Measurements from ENCODE around the gene XPOT. TPM values are rescaled to one million over a fixed set of nuclear protein-coding genes. Genes with fewer than 3 reads are reported as not detected.

XPOT gene
- total and polyA plus RNA-seq, 2 of the 4 experiments (the other 2 are of a cell fraction), result 40.9 to 80.8 TPM

DNA sequence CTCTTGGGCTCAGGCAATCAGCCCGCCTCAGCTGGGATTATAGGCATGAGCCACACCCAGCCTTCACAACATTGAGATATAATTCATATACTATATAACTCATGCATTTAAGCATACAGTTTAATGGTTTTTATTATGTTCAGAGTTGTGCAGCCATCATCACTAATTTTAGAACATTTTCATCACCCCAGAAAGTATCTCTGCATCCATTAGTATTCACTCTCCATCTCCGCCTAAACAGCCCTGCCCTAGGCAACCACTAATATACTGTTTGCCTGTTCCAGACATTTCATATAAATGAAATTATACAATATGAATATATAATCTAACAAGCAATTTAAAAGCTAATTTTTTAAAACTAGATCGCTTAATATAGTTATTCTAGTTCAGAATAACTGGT is 82.5 kb downstream of the XPOT start:
- in situ Hi-C loops (cut with MboI; ENCODE audit: low sequenced_read_pairs) (no loop called here), dilution Hi-C loops (cut with HindIII; ENCODE audit: low sequenced_read_pairs, unreplicated experiment) (no loop called here), intact Hi-C loops (cut with micrococcal nuclease) (loop anchor here (5.0 kb wide), 1 partner anchor 59 kb away; no protein-coding TSS in a partner anchor)
- Histone ChIP-seq H3K4me1 (ENCODE audit: control insufficient read depth, insufficient read depth, low read length) (no peaks in the 10 kb centered on the region), H3K4me2 (ENCODE audit: low read depth, low read length) (no peak overlapping the region), H3K79me1 (ENCODE audit: low read depth in 1 of 2, low read length in 2 of 2) (no peaks in the 10 kb centered on the region; a peak in 1 of 4 replicates), H3K18ac (ENCODE audit: low read depth, low read length) (no peak overlapping the region), H2AK5ac (ENCODE audit: low read depth, low read length) (no peak overlapping the region), H2BK120ac (ENCODE audit: low read depth, low read length) (no peak overlapping the region), H3K56ac (ENCODE audit: extremely low read depth, insufficient read depth, low read length) (no peak overlapping the region), H3K27ac (ENCODE audit: insufficient read depth, low read length) (no peak overlapping the region), H2BK20ac (ENCODE audit: low read depth, low read length) (no peak overlapping the region), H3K14ac (replicated peaks; ENCODE audit: low read depth, low read length) (no peak overlapping the region), H4K5ac (ENCODE audit: low read depth, low read length) (no peak overlapping the region), H3K27me3 (ENCODE audit: control insufficient read depth, insufficient read depth, low read length) (no peaks in the 10 kb centered on the region), H4K20me1 (ENCODE audit: insufficient read depth, low read length) (no peaks in the 10 kb centered on the region), H2BK5ac (ENCODE audit: low read depth, low read length, poor library complexity, severe bottlenecking) (no peak overlapping the region), H4K8ac (ENCODE audit: low read depth in 2 of 2, low read length in 2 of 2) (no peak overlapping the region), H3K9me3 (ENCODE audit: control insufficient read depth, insufficient read depth, low read length) (no peaks in the 10 kb centered on the region), H3K4me3 (ENCODE audit: insufficient read depth, low read depth, low read length) (no peak overlapping the region), H4K91ac (ENCODE audit: insufficient read depth, low read depth, low read length) (no peak overlapping the region), H3K9ac (ENCODE audit: low read depth, low read length) (no peak overlapping the region), H2AK9ac (replicated peaks; ENCODE audit: low read depth, low read length, poor library complexity) (no peak overlapping the region), H3K4ac (ENCODE audit: low read depth, low read length) (no peak overlapping the region), H2BK15ac (ENCODE audit: low read depth, low read length) (no peak overlapping the region), H3K23ac (ENCODE audit: low read depth, low read length) (no peak overlapping the region), H3K36me3 (ENCODE audit: control insufficient read depth, insufficient read depth, low read length) (peaks cover 30% of the 10 kb centered on the region), H3K9me1 (ENCODE audit: insufficient read depth, low read length) (no peaks in the 10 kb centered on the region), H2AFZ (replicated peaks; ENCODE audit: low read length, poor library complexity) (no peak overlapping the region)
- POLR2A ChIA-PET (ENCODE audit: unreplicated experiment), result no interaction called here
- TF ChIP-seq NFE2L2 (IDR thresholded peaks at IDR 0.05; ENCODE audit: low read depth, low read length) (no peak), RAD21 (IDR thresholded peaks at IDR 0.05; ENCODE audit: low read length) (no peak), BHLHE40 (IDR thresholded peaks at IDR 0.05; ENCODE audit: low read depth, low read length) (no peak), RCOR1 (IDR thresholded peaks at IDR 0.05; ENCODE audit: insufficient replicate concordance, low read length) (no peak), MAZ (IDR thresholded peaks at IDR 0.05; ENCODE audit: borderline replicate concordance, low read depth, low read length) (no peak), CHD1 (IDR thresholded peaks at IDR 0.05; ENCODE audit: low read depth, low read length) (no peak), CEBPB (IDR thresholded peaks at IDR 0.05; ENCODE audit: low read depth, low read length) (no peak), MAFK (IDR thresholded peaks at IDR 0.05; ENCODE audit: low read depth, low read length) (no peak)
- TF ChIP-seq, protein P1, sequence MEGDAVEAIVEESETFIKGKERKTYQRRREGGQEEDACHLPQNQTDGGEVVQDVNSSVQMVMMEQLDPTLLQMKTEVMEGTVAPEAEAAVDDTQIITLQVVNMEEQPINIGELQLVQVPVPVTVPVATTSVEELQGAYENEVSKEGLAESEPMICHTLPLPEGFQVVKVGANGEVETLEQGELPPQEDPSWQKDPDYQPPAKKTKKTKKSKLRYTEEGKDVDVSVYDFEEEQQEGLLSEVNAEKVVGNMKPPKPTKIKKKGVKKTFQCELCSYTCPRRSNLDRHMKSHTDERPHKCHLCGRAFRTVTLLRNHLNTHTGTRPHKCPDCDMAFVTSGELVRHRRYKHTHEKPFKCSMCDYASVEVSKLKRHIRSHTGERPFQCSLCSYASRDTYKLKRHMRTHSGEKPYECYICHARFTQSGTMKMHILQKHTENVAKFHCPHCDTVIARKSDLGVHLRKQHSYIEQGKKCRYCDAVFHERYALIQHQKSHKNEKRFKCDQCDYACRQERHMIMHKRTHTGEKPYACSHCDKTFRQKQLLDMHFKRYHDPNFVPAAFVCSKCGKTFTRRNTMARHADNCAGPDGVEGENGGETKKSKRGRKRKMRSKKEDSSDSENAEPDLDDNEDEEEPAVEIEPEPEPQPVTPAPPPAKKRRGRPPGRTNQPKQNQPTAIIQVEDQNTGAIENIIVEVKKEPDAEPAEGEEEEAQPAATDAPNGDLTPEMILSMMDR (conservative IDR thresholded peaks at IDR 0.05; ENCODE audit: low read depth, low read length), result no peak
- TF ChIP-seq, protein P2, sequence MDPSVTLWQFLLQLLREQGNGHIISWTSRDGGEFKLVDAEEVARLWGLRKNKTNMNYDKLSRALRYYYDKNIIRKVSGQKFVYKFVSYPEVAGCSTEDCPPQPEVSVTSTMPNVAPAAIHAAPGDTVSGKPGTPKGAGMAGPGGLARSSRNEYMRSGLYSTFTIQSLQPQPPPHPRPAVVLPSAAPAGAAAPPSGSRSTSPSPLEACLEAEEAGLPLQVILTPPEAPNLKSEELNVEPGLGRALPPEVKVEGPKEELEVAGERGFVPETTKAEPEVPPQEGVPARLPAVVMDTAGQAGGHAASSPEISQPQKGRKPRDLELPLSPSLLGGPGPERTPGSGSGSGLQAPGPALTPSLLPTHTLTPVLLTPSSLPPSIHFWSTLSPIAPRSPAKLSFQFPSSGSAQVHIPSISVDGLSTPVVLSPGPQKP (IDR thresholded peaks at IDR 0.05; ENCODE audit: borderline replicate concordance, low read depth, low read length), result no peak
- TF ChIP-seq, protein P3, sequence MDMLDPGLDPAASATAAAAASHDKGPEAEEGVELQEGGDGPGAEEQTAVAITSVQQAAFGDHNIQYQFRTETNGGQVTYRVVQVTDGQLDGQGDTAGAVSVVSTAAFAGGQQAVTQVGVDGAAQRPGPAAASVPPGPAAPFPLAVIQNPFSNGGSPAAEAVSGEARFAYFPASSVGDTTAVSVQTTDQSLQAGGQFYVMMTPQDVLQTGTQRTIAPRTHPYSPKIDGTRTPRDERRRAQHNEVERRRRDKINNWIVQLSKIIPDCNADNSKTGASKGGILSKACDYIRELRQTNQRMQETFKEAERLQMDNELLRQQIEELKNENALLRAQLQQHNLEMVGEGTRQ (IDR thresholded peaks at IDR 0.05; ENCODE audit: low read depth, low read length), result no peak
- ATAC-seq (ENCODE audit: low read depth) (no peak), DNase-seq (no peak)
- no CpG with 5 or more reads among the region's 3 CpGs for WGBS, 2 experiments (ENCODE audit: extremely low coverage in 2 of 2, insufficient read length in 1 of 2)
- CTCF ChIA-PET, result interaction anchor here (0.7 to 1.0 kb wide), 2 partner anchors 10 to 21 kb away, joined by 3 read pairs; no protein-coding TSS in a partner anchor
- BruUV-seq (replicated peaks), result no TSS peak
